HepG2 (cell line): ENCODE measurements around the gene AXIN2. TPM values are rescaled to one million over a fixed set of nuclear protein-coding genes. Genes with fewer than 3 reads are reported as not detected.

Source experiments
- AKNA ChIP-seq: sonication (generic); formaldehyde crosslinking; IDR thresholded peaks from 2 replicates; pipeline ENCODE4 v1.4.0; 2020; ENCODE audit warnings: missing genetic modification reagents, borderline replicate concordance
- DR1 ChIP-seq: sonication (generic); formaldehyde crosslinking; IDR thresholded peaks from 2 replicates; pipeline ENCODE4 v1.8.0; 2021; ENCODE audit warnings: mild to moderate bottlenecking, missing genetic modification reagents, inconsistent platforms
- HNF4A ChIP-seq: sonication (generic); formaldehyde crosslinking; IDR thresholded peaks from 2 replicates; pipeline ENCODE4 v1.4.0; 2020; ENCODE audit warnings: missing genetic modification reagents
- KAT2B ChIP-seq: fragments of 150-350 bp; IDR thresholded peaks from 2 replicates; pipeline ENCODE4 v1.6.1; 2014; ENCODE audit warnings: low read depth, low read length, borderline replicate concordance
- KLF12 ChIP-seq: sonication (generic); formaldehyde crosslinking; IDR thresholded peaks from 2 replicates; pipeline ENCODE4 v1.4.0; 2020; ENCODE audit warnings: missing genetic modification reagents, borderline replicate concordance
- NCOA2 ChIP-seq: sonication (generic); formaldehyde crosslinking; IDR thresholded peaks from 2 replicates; pipeline ENCODE4 v1.8.0; 2022; ENCODE audit warnings: inconsistent platforms
- NR0B2 ChIP-seq: sonication (generic); formaldehyde crosslinking; IDR thresholded peaks from 2 replicates; pipeline ENCODE4 v1.4.0; 2020; ENCODE audit warnings: mild to moderate bottlenecking, missing genetic modification reagents
- RBFOX2 ChIP-seq: fragments of 200-400 bp; formaldehyde crosslinking; IDR thresholded peaks from 2 replicates; pipeline ENCODE4 v1.6.1; 2017; ENCODE audit warnings: low read depth, mild to moderate bottlenecking, low read length
- SAP130 ChIP-seq: IDR thresholded peaks from 2 replicates; pipeline ENCODE4 v1.6.1; 2016; ENCODE audit warnings: low read depth
- SP2 ChIP-seq: sonication (generic); formaldehyde crosslinking; IDR thresholded peaks from 2 replicates; pipeline ENCODE4 v1.5.1; 2020; ENCODE audit warnings: mild to moderate bottlenecking, missing genetic modification reagents
- SRF ChIP-seq: IDR thresholded peaks from 2 replicates; pipeline ENCODE4 v1.6.1; 2011; ENCODE audit warnings: mild to moderate bottlenecking, low read depth, low read length, moderate library complexity
- TBL1XR1 ChIP-seq: fragments of 150-350 bp; IDR thresholded peaks from 2 replicates; pipeline ENCODE4 v1.6.1; 2014; ENCODE audit warnings: borderline replicate concordance, low read length; ENCODE audit not compliant: partially characterized antibody
- THAP9 ChIP-seq: sonication (generic); formaldehyde crosslinking; IDR thresholded peaks from 2 replicates; pipeline ENCODE4; 2020; ENCODE audit warnings: missing genetic modification reagents, mild to moderate bottlenecking, borderline replicate concordance
- XRCC5 ChIP-seq: fragments of 200-400 bp; formaldehyde crosslinking; optimal IDR thresholded peaks from 2 replicates; pipeline ENCODE3; 2017; ENCODE audit warnings: mild to moderate bottlenecking, low read length
- ZFP91 ChIP-seq: sonication (generic); formaldehyde crosslinking; IDR thresholded peaks from 2 replicates; pipeline ENCODE4 v1.9.0; 2022; ENCODE audit warnings: missing genetic modification reagents, mild to moderate bottlenecking, borderline replicate concordance
- ZNF232 ChIP-seq: sonication (generic); formaldehyde crosslinking; IDR thresholded peaks from 2 replicates; pipeline ENCODE4 v1.4.0; 2020; ENCODE audit warnings: missing genetic modification reagents, borderline replicate concordance
- ZNF24 ChIP-seq: fragments of 450-650 bp; IDR thresholded peaks from 2 replicates; pipeline ENCODE4 v1.6.1; 2017; ENCODE audit warnings: antibody characterized with exemption, mild to moderate bottlenecking
- ZSCAN20 ChIP-seq: sonication (generic); formaldehyde crosslinking; IDR thresholded peaks from 2 replicates; pipeline ENCODE4 v1.4.0; 2020; ENCODE audit warnings: missing genetic modification reagents, mild to moderate bottlenecking, borderline replicate concordance
- polyA plus RNA-seq, 8 experiments: library from polyadenylated mRNA; depleted of rRNA in 3 of 8; stranded (reverse) in 7 of 8; unstranded in 1 of 8; fragments of >200 nt; fragmentation: Illumina TruSeq in 4 of 8; extraction: Trizol in 4 of 8; gene quantifications; 2 replicates each; pipeline versions ENCODE4 v1.2.1 to v1.2.3, GENCODE V29; 2011 to 2016; ENCODE audit warnings: low read depth in 4 of 8, missing spikeins in 1 of 8, mixed read lengths in 1 of 8; ENCODE audit not compliant: insufficient read depth in 1 of 8
- total RNA-seq, 5 experiments: library from RNA; depleted of rRNA; stranded (reverse); fragments of >200 nt; fragmentation: Illumina TruSeq; extraction: Trizol; gene quantifications; 2 replicates each; pipeline ENCODE4 v1.2.3, GENCODE V29; 2016; ENCODE audit warnings: low read depth in 1 of 5

AXIN2 gene
- total and polyA plus RNA-seq, 2 of the 13 experiments (the other 11 are each of a cell fraction or from before 2014, with no cell fraction given) = 58.6 to 63.4 TPM

GRCh38 chr17:65556014-65556909 lies 5.2 kb downstream of the AXIN2 start (continued):
- TF ChIP-seq AKNA = 0 out of 2 replicates have a peak, but pooled peaks have one; percentile 26
- TF ChIP-seq ZNF24 = no peak
- TF ChIP-seq HNF4A (CRISPR knock-in tag) = no peak
- TF ChIP-seq SRF = 0 out of 2 replicates have a peak, but pooled peaks have one; percentile 5
- TF ChIP-seq ZNF232 = 0 out of 2 replicates have a peak, but pooled peaks have one; percentile 21
- TF ChIP-seq NR0B2 (CRISPR knock-in tag) = 0 out of 2 replicates have a peak, but pooled peaks have one; percentile 43
- TF ChIP-seq NCOA2 (CRISPR knock-in tag) = peak; percentile 12; the same call in 1 of the 2 replicates
- TF ChIP-seq RBFOX2 = peak; percentile 69
- TF ChIP-seq ZSCAN20 (CRISPR knock-in tag) = peak; percentile 95
- no peak for TF ChIP-seq SP2 (CRISPR knock-in tag)
- peak; percentile 78; the same call in 1 of the 2 replicates for TF ChIP-seq SAP130
- peak; percentile 80; the same call in 1 of the 2 replicates for TF ChIP-seq ZFP91 (CRISPR knock-in tag)
- peak; percentile 36; the same call in 1 of the 2 replicates for TF ChIP-seq THAP9 (CRISPR knock-in tag)
- 0 out of 2 replicates have a peak, but pooled peaks have one; percentile 1 for TF ChIP-seq KAT2B
- TF ChIP-seq KLF12 (CRISPR knock-in tag) = 0 out of 2 replicates have a peak, but pooled peaks have one; percentile 56
- TF ChIP-seq TBL1XR1 = no peak
- TF ChIP-seq XRCC5 = peak; percentile 71
- TF ChIP-seq DR1 = no peak
